OCI-LY1 (cell line): Measurements from ENCODE around the gene POM121.
"Not testable (repeated sequence)": the region's sequence is repeated elsewhere in the genome, so short reads cannot be mapped to it uniquely, and the experiment has no call there.

Experiments
- CTCF ChIP-seq: fragments of 200-600 bp; sonication (generic), shearing (Covaris generic); IDR thresholded peaks from 2 replicates; pipeline ENCODE4 v1.5.1; 2017; ENCODE audit warnings: mild to moderate bottlenecking, antibody characterized with exemption, low read length, moderate library complexity, mixed read lengths
- EZH2 ChIP-seq: fragments of 200-600 bp; sonication (generic), shearing (Covaris generic); IDR thresholded peaks from 2 replicates; pipeline ENCODE4 v1.8.0; 2017; ENCODE audit warnings: borderline replicate concordance, mixed run types, mild to moderate bottlenecking, antibody characterized with exemption, low read length, moderate library complexity, mixed read lengths

GRCh38 chr7:72990146-72990913, 65.4 kb downstream of the POM121 start:
- TF ChIP-seq CTCF, EZH2: not testable (repeated sequence)
